OCI-LY7 (cell line): ENCODE results near the gene TMPRSS6. TPM values are rescaled to one million over a fixed set of nuclear protein-coding genes. Genes with fewer than 3 reads are reported as not detected.

ENCODE experiments used
- BruUV-seq: library from RNA; stranded (reverse); fragments of 400-500 nt; replicated peaks from 2 replicates; lab custom pipeline; 2021; lab: Mats Ljungman, UMichigan
- CTCF ChIA-PET: fragments of 300-600 bp; sonication (Branson Sonifier 250); formaldehyde crosslinking; loops from one replicate; lab custom pipeline; 2022; ENCODE audit warnings: antibody characterized with exemption; ENCODE audit not compliant: unreplicated experiment; lab: Charles Lee
- POLR2A ChIA-PET: fragments of 300-600 bp; sonication (Branson Sonifier 250); formaldehyde crosslinking; loops from one replicate; lab custom pipeline; 2022; ENCODE audit warnings: antibody characterized with exemption; lab: Charles Lee
- DNase-seq: peaks from one replicate; pipeline ENCODE4 v3.0.0-alpha.2; 2015; ENCODE audit warnings: low spot score
- H2AFZ ChIP-seq: fragments of 200-600 bp; sonication (generic), shearing (Covaris generic); 2 replicates; pipeline ENCODE4 v1.6.1; 2014; ENCODE audit warnings: mild to moderate bottlenecking, antibody characterized with exemption, low read length, moderate library complexity
- H3K27ac ChIP-seq: fragments of 200-600 bp; sonication (generic); 2 replicates; pipeline ENCODE4 v1.5.1; 2014; ENCODE audit warnings: mixed run types, low read depth, mild to moderate bottlenecking, moderate library complexity, low read length, inconsistent platforms; ENCODE audit not compliant: poor library complexity, severe bottlenecking
- H3K36me3 ChIP-seq: fragments of 200-600 bp; sonication (generic); 2 replicates; pipeline ENCODE4 v1.6.1; 2014; ENCODE audit warnings: mild to moderate bottlenecking, antibody characterized with exemption, low read length, moderate library complexity, mixed read lengths; ENCODE audit not compliant: insufficient read depth
- H3K4me1 ChIP-seq: fragments of 200-600 bp; sonication (generic); 2 replicates; pipeline ENCODE4 v1.5.1; 2014; ENCODE audit warnings: mild to moderate bottlenecking, low read length; ENCODE audit not compliant: insufficient read depth, poor library complexity, severe bottlenecking
- H3K4me2 ChIP-seq: fragments of 200-600 bp; sonication (generic); 2 replicates; pipeline ENCODE4 v1.6.1; 2014; ENCODE audit warnings: mild to moderate bottlenecking, low read length
- H3K4me3 ChIP-seq: fragments of 200-600 bp; sonication (generic); 2 replicates; pipeline ENCODE4 v1.5.1; 2014; ENCODE audit warnings: mild to moderate bottlenecking, low read depth, low read length; ENCODE audit not compliant: poor library complexity, severe bottlenecking
- H3K79me2 ChIP-seq: fragments of 200-600 bp; sonication (generic); 2 replicates; pipeline ENCODE4 v1.6.1; 2016; ENCODE audit warnings: low read depth, mild to moderate bottlenecking, low read length, moderate library complexity, mixed read lengths; ENCODE audit not compliant: insufficient read depth
- H3K9me2 ChIP-seq: fragments of 200-600 bp; sonication (generic); 2 replicates; pipeline ENCODE4 v1.6.1; 2016; ENCODE audit warnings: mild to moderate bottlenecking, low read length, mixed read lengths; ENCODE audit not compliant: insufficient read depth
- H3K9me3 ChIP-seq: fragments of 200-600 bp; sonication (generic); 2 replicates; pipeline ENCODE4 v1.6.1; 2014; ENCODE audit warnings: mild to moderate bottlenecking, mixed run types, low read length, mixed read lengths
- H4K20me1 ChIP-seq: fragments of 200-600 bp; sonication (generic); 2 replicates; pipeline ENCODE4 v1.6.1; 2014; ENCODE audit warnings: mild to moderate bottlenecking, antibody characterized with exemption, low read length, moderate library complexity, mixed read lengths; ENCODE audit not compliant: insufficient read depth
- EZH2phosphoT487 ChIP-seq: fragments of 200-600 bp; sonication (generic); IDR thresholded peaks from 2 replicates; pipeline ENCODE4 v1.6.1; 2018; ENCODE audit warnings: low read depth, borderline replicate concordance, mild to moderate bottlenecking, mixed run types, antibody characterized with exemption, low read length, moderate library complexity, mixed read lengths
- intact Hi-C: fragments of 100-400 bp; cut with micrococcal nuclease; formaldehyde crosslinking; loops from one replicate; pipeline ENCODE4 v1.10.0; 2022; ENCODE audit not compliant: unreplicated experiment
- total RNA-seq, 2 experiments: library from RNA; depleted of rRNA in 1 of 2; stranded (reverse); fragments of >200 nt in 1 of 2; shearing (Covaris generic) in 1 of 2; gene quantifications; 2 replicates each; pipeline ENCODE4 v1.2.3, GENCODE V29; 2014 to 2022
- TF ChIP-seq, protein P1 (sequence below): fragments of 200-600 bp; sonication (generic); conservative IDR thresholded peaks from 2 replicates; pipeline ENCODE4 v1.5.1; 2014; ENCODE audit warnings: mild to moderate bottlenecking, antibody characterized with exemption, low read length, moderate library complexity, mixed read lengths

TMPRSS6 gene
- total RNA-seq, 2 experiments from 2014 or later, result not detected

DNA sequence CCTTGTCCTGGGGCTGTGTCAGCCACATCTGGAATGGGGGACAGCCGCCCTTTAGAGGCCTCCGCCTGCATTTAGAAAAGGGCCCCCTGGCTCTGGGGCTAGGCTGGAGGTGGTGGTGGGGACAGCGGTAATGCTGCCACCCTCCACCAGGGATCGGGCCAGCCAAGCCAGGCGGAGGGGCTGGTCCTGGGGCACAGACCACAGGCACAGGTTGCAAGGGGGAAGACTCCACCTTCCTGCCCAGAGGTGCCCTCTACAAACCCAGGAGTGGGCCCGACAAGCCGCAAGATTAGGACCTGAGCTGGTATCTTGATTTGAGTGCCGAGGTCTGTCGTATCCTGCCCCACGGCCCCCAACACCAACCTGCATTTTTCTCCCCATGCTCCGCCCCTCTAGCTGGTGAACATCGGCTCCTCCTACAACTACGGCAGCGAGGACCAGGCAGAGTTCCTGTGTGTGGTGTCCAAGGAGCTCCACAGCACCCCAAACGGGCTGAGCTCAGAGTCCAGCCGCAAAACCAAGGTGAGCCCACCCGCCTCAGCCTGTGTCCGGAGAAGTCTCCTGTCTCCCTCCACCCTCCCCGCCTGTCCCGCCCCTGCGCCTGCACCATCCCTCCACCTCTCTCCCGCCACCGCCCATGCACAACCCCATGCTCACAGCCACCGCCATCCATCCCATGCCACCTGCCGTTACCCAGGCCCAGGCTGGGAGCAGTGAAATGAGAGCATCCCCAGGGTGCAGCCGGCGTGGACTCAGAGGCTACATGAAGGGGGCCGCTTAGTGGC, 50.4 kb downstream of the TMPRSS6 start:
- Histone ChIP-seq H3K4me3 (no peak overlapping the region), H3K27ac (no peak overlapping the region), H2AFZ (no peak overlapping the region), H3K4me2 (no peak overlapping the region), H3K4me1 (peaks cover 1% of the 10 kb centered on the region), H3K9me2 (no peaks in the 10 kb centered on the region), H3K9me3 (no peaks in the 10 kb centered on the region), H3K79me2 (no peaks in the 10 kb centered on the region), H3K36me3 (no peaks in the 10 kb centered on the region), H4K20me1 (no peaks in the 10 kb centered on the region)
- TF ChIP-seq, protein P1, sequence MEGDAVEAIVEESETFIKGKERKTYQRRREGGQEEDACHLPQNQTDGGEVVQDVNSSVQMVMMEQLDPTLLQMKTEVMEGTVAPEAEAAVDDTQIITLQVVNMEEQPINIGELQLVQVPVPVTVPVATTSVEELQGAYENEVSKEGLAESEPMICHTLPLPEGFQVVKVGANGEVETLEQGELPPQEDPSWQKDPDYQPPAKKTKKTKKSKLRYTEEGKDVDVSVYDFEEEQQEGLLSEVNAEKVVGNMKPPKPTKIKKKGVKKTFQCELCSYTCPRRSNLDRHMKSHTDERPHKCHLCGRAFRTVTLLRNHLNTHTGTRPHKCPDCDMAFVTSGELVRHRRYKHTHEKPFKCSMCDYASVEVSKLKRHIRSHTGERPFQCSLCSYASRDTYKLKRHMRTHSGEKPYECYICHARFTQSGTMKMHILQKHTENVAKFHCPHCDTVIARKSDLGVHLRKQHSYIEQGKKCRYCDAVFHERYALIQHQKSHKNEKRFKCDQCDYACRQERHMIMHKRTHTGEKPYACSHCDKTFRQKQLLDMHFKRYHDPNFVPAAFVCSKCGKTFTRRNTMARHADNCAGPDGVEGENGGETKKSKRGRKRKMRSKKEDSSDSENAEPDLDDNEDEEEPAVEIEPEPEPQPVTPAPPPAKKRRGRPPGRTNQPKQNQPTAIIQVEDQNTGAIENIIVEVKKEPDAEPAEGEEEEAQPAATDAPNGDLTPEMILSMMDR, result no peak
- no peak for TF ChIP-seq EZH2phosphoT487
- no peak for DNase-seq
- CTCF ChIA-PET, result no interaction called here
- intact Hi-C loops, result no loop called here
- POLR2A ChIA-PET, result no interaction called here
- BruUV-seq, result no TSS peak

DNA sequence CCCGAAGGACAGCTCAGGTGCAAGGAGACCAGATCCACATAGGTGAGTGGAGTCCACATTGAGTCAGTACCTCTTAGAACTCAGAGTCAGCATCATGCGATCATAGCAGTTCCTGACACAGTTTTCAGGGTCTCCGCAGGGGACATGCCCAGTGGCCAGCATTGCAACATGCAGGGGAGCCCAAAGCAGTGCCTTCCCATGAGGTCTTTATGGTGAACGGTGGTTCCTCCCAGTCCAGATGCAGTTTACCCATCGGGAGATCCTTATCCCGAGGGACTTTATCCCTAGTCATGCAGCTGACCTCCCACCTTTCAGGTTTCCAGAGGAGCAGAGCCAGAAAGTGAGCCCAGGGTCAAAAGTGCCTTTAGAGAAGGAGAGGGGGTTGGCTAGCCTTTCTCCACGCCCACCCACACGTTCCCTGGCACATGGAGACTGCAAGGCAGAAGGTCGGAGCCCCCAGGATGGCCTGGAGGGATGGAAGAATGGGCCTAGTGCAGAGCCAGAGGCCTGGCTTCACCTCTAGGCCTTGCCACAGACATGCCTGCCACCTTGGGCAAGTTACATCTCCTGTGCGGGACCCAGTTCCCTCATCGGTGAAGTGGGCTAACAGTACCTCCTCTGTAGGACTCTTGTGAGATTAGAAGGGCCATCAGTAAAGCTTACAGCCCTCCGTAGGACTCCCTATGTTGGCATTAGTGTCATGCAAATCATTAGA, 51.6 kb downstream of the TMPRSS6 start:
- no peak for DNase-seq
- no peaks in the 10 kb centered on the region for H4K20me1 ChIP-seq
- H2AFZ ChIP-seq, result no peak overlapping the region
- no peaks in the 10 kb centered on the region for H3K36me3 ChIP-seq
- H3K4me2 ChIP-seq, result no peak overlapping the region
- TF ChIP-seq, protein P1, result no peak
- no peak for TF ChIP-seq EZH2phosphoT487
- ChIA-PET POLR2A (no interaction called here), CTCF (no interaction called here)
- peaks cover 6% of the 10 kb centered on the region for H3K4me1 ChIP-seq
- no peak overlapping the region for H3K27ac ChIP-seq
- intact Hi-C loops, result no loop called here
- no peaks in the 10 kb centered on the region for H3K79me2 ChIP-seq
- no TSS peak for BruUV-seq
- H3K4me3 ChIP-seq, result no peak overlapping the region
- H3K9me3 ChIP-seq, result no peaks in the 10 kb centered on the region
- no peaks in the 10 kb centered on the region for H3K9me2 ChIP-seq

DNA sequence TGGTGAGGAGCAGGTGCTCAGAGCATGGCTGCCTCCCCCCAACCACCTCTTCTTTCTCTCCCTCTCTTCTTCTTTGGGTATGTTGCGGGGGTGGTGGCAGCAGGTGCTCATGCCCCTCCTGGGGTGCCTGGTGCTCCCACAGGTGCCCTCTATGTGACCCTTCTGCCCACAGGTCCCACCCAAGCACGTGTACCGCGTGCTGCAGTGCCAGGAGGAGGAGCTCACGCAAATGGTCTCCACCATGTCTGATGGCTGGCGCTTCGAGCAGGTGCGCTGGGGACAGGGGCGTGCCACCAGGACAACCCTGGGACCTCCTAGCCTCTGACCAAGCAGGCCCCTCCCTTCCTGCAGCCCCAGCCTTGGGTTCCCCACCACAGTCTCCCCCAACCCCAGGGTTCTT, 52.3 kb downstream of the TMPRSS6 start:
- no peaks in the 10 kb centered on the region for H3K9me3 ChIP-seq
- H3K4me1 ChIP-seq, result peaks cover 10% of the 10 kb centered on the region
- ChIA-PET CTCF (no interaction called here), POLR2A (no interaction called here)
- no TSS peak for BruUV-seq
- no peak for TF ChIP-seq EZH2phosphoT487
- TF ChIP-seq, protein P1, result no peak
- H3K9me2 ChIP-seq, result no peaks in the 10 kb centered on the region
- intact Hi-C loops, result no loop called here
- H2AFZ ChIP-seq, result no peak overlapping the region
- no peaks in the 10 kb centered on the region for H3K79me2 ChIP-seq
- no peak for DNase-seq
- no peaks in the 10 kb centered on the region for H3K36me3 ChIP-seq
- no peak overlapping the region for H3K4me2 ChIP-seq
- no peak overlapping the region for H3K4me3 ChIP-seq
- no peak overlapping the region for H3K27ac ChIP-seq
- H4K20me1 ChIP-seq, result no peaks in the 10 kb centered on the region
